Endothelial cell of umbilical vein (primary cell): ENCODE results near the gene LRRC8D. TPM values are rescaled to one million over a fixed set of nuclear protein-coding genes. Genes with fewer than 3 reads are reported as not detected.
"Not testable (repeated sequence)": the region's sequence is repeated elsewhere in the genome, so short reads cannot be mapped to it uniquely, and the experiment has no call there.

Experiments
- BruUV-seq: library from RNA; stranded (reverse); fragments of 400-500 nt; replicated peaks from 2 replicates; lab custom pipeline; 2021; lab: Mats Ljungman, UMichigan
- CTCF ChIA-PET: fragments of 300-600, 350-600 bp; sonication (Branson Sonifier 250); formaldehyde crosslinking; loops from one replicate; lab custom pipeline; 2021; ENCODE audit warnings: antibody characterized with exemption, inconsistent platforms; lab: Charles Lee
- POLR2A ChIA-PET: fragments of 300-600, 350-600 bp; sonication (Branson Sonifier 250); formaldehyde crosslinking; loops from one replicate; lab custom pipeline; 2021; ENCODE audit warnings: antibody characterized with exemption, inconsistent platforms; lab: Charles Lee
- DNase-seq: peaks from one replicate; pipeline ENCODE4 v3.0.0-alpha.2; 2011; ENCODE audit warnings: low read depth, low spot score
- FAIRE-seq: peaks from 2 replicates; lab custom pipeline; 2011; peaks lifted over from hg19 to GRCh38; lab: Jason Lieb, UNC
- H2AFZ ChIP-seq: 2 replicates; pipeline ENCODE4 v1.6.0; 2012; ENCODE audit warnings: low read depth, low read length, control low read depth, inconsistent platforms
- H3K27ac ChIP-seq: 2 replicates; pipeline ENCODE4 v1.5.1; 2011; ENCODE audit warnings: low read depth, mild to moderate bottlenecking, control low read depth, low read length, moderate library complexity; ENCODE audit not compliant: insufficient read depth
- H3K27me3 ChIP-seq, 2 experiments: 2 replicates each; pipeline versions ENCODE4 v1.6.0 to v1.6.1; 2011; ENCODE audit warnings: low read length in 2 of 2, mixed read lengths in 1 of 2; ENCODE audit not compliant: control insufficient read depth in 2 of 2, insufficient read depth in 2 of 2
- H3K36me3 ChIP-seq, 2 experiments: 2 replicates in 1 of 2; 3 replicates in 1 of 2; pipeline ENCODE4 v1.5.1; 2011; ENCODE audit warnings: low read length in 2 of 2, mild to moderate bottlenecking in 1 of 2, moderate library complexity in 1 of 2; ENCODE audit not compliant: control insufficient read depth in 2 of 2, insufficient read depth in 2 of 2; ENCODE audit errors: extremely low read depth in 1 of 2
- H3K4me1 ChIP-seq: 3 replicates; pipeline ENCODE4 v1.5.1; 2011; ENCODE audit warnings: mild to moderate bottlenecking, low read length; ENCODE audit not compliant: control insufficient read depth, insufficient read depth; ENCODE audit errors: extremely low read depth
- H3K4me2 ChIP-seq: 2 replicates; pipeline ENCODE4 v1.6.1; 2011; ENCODE audit warnings: low read length, control low read depth, mixed read lengths; ENCODE audit not compliant: insufficient read depth
- H3K4me3 ChIP-seq, 3 experiments: fragments of 200-600 bp in 1 of 3; sonication (generic), shearing (Covaris generic) in 1 of 3; replicated peaks in 1 of 3; 2 replicates each; pipeline ENCODE4 v1.5.1; 2011 to 2016; ENCODE audit warnings: control low read depth in 3 of 3, low read length in 3 of 3, mild to moderate bottlenecking in 2 of 3, inconsistent platforms in 1 of 3, low read depth in 1 of 3, moderate library complexity in 1 of 3; ENCODE audit not compliant: insufficient read depth in 1 of 3
- H3K79me2 ChIP-seq: 2 replicates; pipeline ENCODE4 v1.6.0; 2012; ENCODE audit warnings: low read length, inconsistent platforms; ENCODE audit not compliant: control insufficient read depth, insufficient read depth
- H3K9ac ChIP-seq: replicated peaks from 2 replicates; pipeline ENCODE3; 2011; ENCODE audit warnings: low read length, control low read depth; ENCODE audit not compliant: insufficient read depth; ENCODE audit errors: extremely low read depth
- H3K9me1 ChIP-seq: replicated peaks from 3 replicates; pipeline ENCODE4 v1.6.0; 2011; ENCODE audit warnings: mild to moderate bottlenecking, low read length; ENCODE audit not compliant: control insufficient read depth, insufficient read depth; ENCODE audit errors: extremely low read depth
- H3K9me3 ChIP-seq: replicated peaks from 2 replicates; pipeline ENCODE4 v1.5.1; 2012; ENCODE audit warnings: low read length, inconsistent platforms; ENCODE audit not compliant: control insufficient read depth, insufficient read depth
- H4K20me1 ChIP-seq: replicated peaks from 2 replicates; pipeline ENCODE3; 2011; ENCODE audit warnings: mild to moderate bottlenecking, low read length; ENCODE audit not compliant: control insufficient read depth, insufficient read depth; ENCODE audit errors: extremely low read depth
- CTCF ChIP-seq, 2 donors: IDR thresholded peaks; 1 replicate in 1 of 2; 2 replicates in 1 of 2; pipeline ENCODE4 v1.5.1; 2011; ENCODE audit warnings: low read length in 2 of 2, mild to moderate bottlenecking in 2 of 2, moderate library complexity in 2 of 2, control low read depth in 1 of 2, inconsistent platforms in 1 of 2, low read depth in 1 of 2; ENCODE audit not compliant: insufficient read depth in 1 of 2; ENCODE audit errors: extremely low read depth in 1 of 2
- FOS ChIP-seq: IDR thresholded peaks from 2 replicates; pipeline ENCODE4 v1.6.1; 2011; ENCODE audit warnings: mild to moderate bottlenecking, low read length, moderate library complexity, borderline replicate concordance; ENCODE audit not compliant: insufficient read depth
- GATA2 ChIP-seq: IDR thresholded peaks from 2 replicates; pipeline ENCODE4 v1.7.0; 2011; ENCODE audit warnings: low read depth, mild to moderate bottlenecking, moderate library complexity, mixed read lengths, low read length; ENCODE audit not compliant: insufficient read length, insufficient read depth
- MYC ChIP-seq: IDR thresholded peaks from one replicate; pipeline ENCODE4 v1.6.1; 2011; ENCODE audit warnings: mild to moderate bottlenecking, low read depth, low read length
- POLR2A ChIP-seq: IDR thresholded peaks from 2 replicates; pipeline ENCODE4 v1.6.1; 2012; ENCODE audit warnings: low read depth, mild to moderate bottlenecking, control low read depth, low read length
- POLR2AphosphoS5 ChIP-seq: IDR thresholded peaks from 2 replicates; pipeline ENCODE4 v1.6.1; 2012; ENCODE audit warnings: low read depth, mild to moderate bottlenecking, control low read depth, low read length, moderate library complexity; ENCODE audit not compliant: insufficient read depth
- dilution Hi-C: fragments of 300-500 bp; cut with MboI; formaldehyde crosslinking; loops from one replicate; pipeline ENCODE4 v1.15.0; 2019; ENCODE audit warnings: low sequenced_read_pairs; ENCODE audit not compliant: extremely low pct_ligation_motif_present
- intact Hi-C: fragments of 100-400 bp; cut with micrococcal nuclease; formaldehyde crosslinking; loops from one replicate; pipeline ENCODE4 v1.10.0; 2022
- polyA plus RNA-seq, 4 experiments: library from polyadenylated mRNA; depleted of rRNA in 3 of 4; stranded (reverse) in 3 of 4; unstranded in 1 of 4; fragments of >200 nt; gene quantifications; 2 replicates each; pipeline versions ENCODE4 v1.2.1 to v1.2.3, GENCODE V29; 2011 to 2012; ENCODE audit warnings: missing spikeins in 1 of 4
- total RNA-seq: library from RNA; stranded (reverse); gene quantifications from 2 replicates; pipeline ENCODE4 v1.2.3, GENCODE V29; 2021

Gene LRRC8D
- total and polyA plus RNA-seq, 2 donors (not counting 3 experiments of a cell fraction or from before 2014, with no cell fraction given): 31.9 to 37.7 TPM

DNA sequence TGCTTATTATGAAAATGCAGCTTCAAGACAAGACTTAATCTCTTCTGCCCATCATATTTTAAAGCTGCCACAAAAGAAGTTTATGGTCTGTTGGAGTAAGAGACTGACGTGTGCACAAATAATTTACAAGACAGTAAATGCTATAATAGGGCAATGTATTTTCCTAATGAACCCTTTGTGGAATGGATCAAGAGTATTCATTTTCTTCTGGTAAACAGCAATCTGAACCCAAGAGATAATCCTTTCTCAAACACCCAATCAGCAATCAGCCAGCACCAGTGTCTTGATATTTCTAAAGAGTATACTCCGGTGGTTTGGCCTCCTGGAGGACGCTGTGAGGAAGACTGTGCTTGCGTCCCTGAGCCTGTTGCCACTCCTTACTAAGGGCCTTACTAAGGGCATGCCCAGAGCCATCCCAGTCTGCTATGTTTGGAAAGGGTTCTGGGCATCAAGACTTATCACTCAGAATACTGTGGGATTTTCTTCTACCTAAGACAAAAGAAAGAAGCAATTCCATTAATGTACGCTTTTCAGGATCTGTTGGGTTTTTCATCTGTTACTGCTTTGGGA lies 48.8 kb upstream of the LRRC8D start:
- Histone ChIP-seq H3K27me3 (peaks cover 6 to 9% of the 10 kb centered on the region in 2 experiments), H3K4me3 (no peak overlapping the region), H3K4me2 (no peak overlapping the region), H3K36me3 (no peaks in the 10 kb centered on the region), H3K9ac (no peak overlapping the region), H3K9me3 (no peaks in the 10 kb centered on the region), H3K79me2 (no peaks in the 10 kb centered on the region), H4K20me1 (no peaks in the 10 kb centered on the region), H3K4me1 (no peaks in the 10 kb centered on the region), H3K9me1 (no peaks in the 10 kb centered on the region), H2AFZ (no peak overlapping the region), H3K27ac (no peak overlapping the region)
- CTCF ChIA-PET: interaction anchor here (1.7 kb wide), 1 partner anchor 9 kb away, joined by 6 read pairs; no protein-coding TSS in a partner anchor
- no peak for TF ChIP-seq POLR2A
- no peak for TF ChIP-seq GATA2
- no peak for TF ChIP-seq FOS
- TF ChIP-seq POLR2AphosphoS5: no peak
- no peak for TF ChIP-seq MYC
- no peak for TF ChIP-seq CTCF (IDR thresholded peaks at IDR 0.05; ENCODE audit: extremely low read depth in 1 of 2, insufficient read depth in 1 of 2, low read depth in 1 of 2, low read length in 2 of 2)
- POLR2A ChIA-PET: no interaction called here
- intact Hi-C loops (no loop called here), dilution Hi-C loops (no loop called here)
- FAIRE-seq (no peak), DNase-seq (no peak)
- BruUV-seq: no TSS peak

GRCh38 chr1:89776104-89776503 lies 44.7 kb upstream of the LRRC8D start:
- H3K27ac ChIP-seq, FAIRE-seq, H3K9me1 ChIP-seq, DNase-seq, POLR2A ChIA-PET, intact Hi-C loops, H3K4me2 ChIP-seq, H3K4me1 ChIP-seq, H3K79me2 ChIP-seq, H3K36me3 ChIP-seq, dilution Hi-C loops, H3K27me3 ChIP-seq, CTCF ChIA-PET, BruUV-seq, H3K9me3 ChIP-seq, H3K9ac ChIP-seq, H4K20me1 ChIP-seq, H2AFZ ChIP-seq, H3K4me3 ChIP-seq: not testable (repeated sequence)

DNA sequence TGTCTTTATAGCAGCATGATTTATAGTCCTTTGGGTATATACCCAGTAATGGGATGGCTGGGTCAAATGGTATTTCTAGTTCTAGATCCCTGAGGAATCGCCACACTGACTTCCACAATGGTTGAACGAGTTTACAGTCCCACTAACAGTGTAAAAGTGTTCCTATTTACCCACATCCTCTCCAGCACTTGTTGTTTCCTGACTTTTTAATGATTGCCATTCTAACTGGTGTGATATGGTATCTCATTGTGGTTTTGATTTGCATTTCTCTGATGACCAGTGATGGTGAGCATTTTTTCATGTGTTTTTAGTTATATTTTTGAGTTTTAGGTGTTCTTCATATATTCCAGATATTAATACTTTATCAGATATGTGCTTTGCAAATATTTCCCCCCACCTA lies 43.6 kb upstream of the LRRC8D start:
- H3K79me2 ChIP-seq, POLR2A ChIA-PET, H2AFZ ChIP-seq, H3K9ac ChIP-seq, FAIRE-seq, H4K20me1 ChIP-seq, intact Hi-C loops, H3K36me3 ChIP-seq, H3K27ac ChIP-seq, H3K27me3 ChIP-seq, H3K9me1 ChIP-seq, CTCF ChIA-PET, H3K9me3 ChIP-seq, BruUV-seq, H3K4me2 ChIP-seq, dilution Hi-C loops, DNase-seq, H3K4me1 ChIP-seq, H3K4me3 ChIP-seq: not testable (repeated sequence)
